HUES64 (cell line): ENCODE measurements around the gene GALNS.

Experiments
- H3K27ac ChIP-seq: 2 replicates; pipeline ENCODE4 v1.7.0; 2013; ENCODE audit warnings: low read depth, low read length, inconsistent platforms
- H3K27me3 ChIP-seq: 2 replicates; pipeline ENCODE4 v1.6.1; 2013; ENCODE audit warnings: mild to moderate bottlenecking, low read length; ENCODE audit not compliant: insufficient read depth
- H3K36me3 ChIP-seq: 2 replicates; pipeline ENCODE4 v1.6.1; 2013; ENCODE audit warnings: mild to moderate bottlenecking, low read length; ENCODE audit not compliant: insufficient read depth
- H3K4me1 ChIP-seq: 2 replicates; pipeline ENCODE4 v1.6.1; 2013; ENCODE audit warnings: mild to moderate bottlenecking, low read length, moderate library complexity; ENCODE audit not compliant: insufficient read depth
- H3K4me3 ChIP-seq: 2 replicates; pipeline ENCODE4 v1.5.1; 2013; ENCODE audit warnings: mild to moderate bottlenecking, low read length, moderate library complexity
- H3K9ac ChIP-seq: 2 replicates; pipeline ENCODE4 v1.6.1; 2013; ENCODE audit warnings: mild to moderate bottlenecking, low read depth, low read length
- H3K9me3 ChIP-seq: 2 replicates; pipeline ENCODE4 v1.6.1; 2013; ENCODE audit warnings: low read depth, low read length; ENCODE audit not compliant: insufficient read depth
- WGBS: fragments of 150-250, 120-280 bp; methylation state at CpG from one replicate; pipeline ENCODE4 v1.1.7; 2013; ENCODE audit warnings: missing lambda C conversion rate; 5-methylcytosine and 5-hydroxymethylcytosine counted together

Gene GALNS

GRCh38 chr16:88782454-88783390 is 74.0 kb downstream of the GALNS start:
- 79% methylated on average over 16 of the region's 16 CpGs for WGBS
- no peak overlapping the region for H3K4me3 ChIP-seq
- H3K9me3 ChIP-seq, result no peaks in the 10 kb centered on the region
- peaks cover 18% of the 10 kb centered on the region; the same call in 1 of the 2 replicates for H3K4me1 ChIP-seq
- no peak overlapping the region for H3K27ac ChIP-seq
- no peaks in the 10 kb centered on the region for H3K36me3 ChIP-seq
- H3K9ac ChIP-seq, result no peak overlapping the region
- peaks cover 7% of the 10 kb centered on the region for H3K27me3 ChIP-seq

- H3K9ac ChIP-seq, result no peak overlapping the region
- H3K9me3 ChIP-seq, result no peaks in the 10 kb centered on the region
- H3K4me1 ChIP-seq, result peaks cover 22% of the 10 kb centered on the region; the same call in 1 of the 2 replicates
- 87% methylated on average over 28 of the region's 28 CpGs for WGBS
- H3K27ac ChIP-seq, result no peak overlapping the region
- H3K4me3 ChIP-seq, result no peak overlapping the region
- no peaks in the 10 kb centered on the region for H3K36me3 ChIP-seq
- peaks cover 7% of the 10 kb centered on the region for H3K27me3 ChIP-seq
These were observed 75.3 kb downstream of the GALNS start for GRCh38 chr16:88781140-88782077.

- H3K27me3 ChIP-seq, result peaks cover 2% of the 10 kb centered on the region
- H3K36me3 ChIP-seq, result no peaks in the 10 kb centered on the region
- no peak overlapping the region for H3K27ac ChIP-seq
- H3K4me3 ChIP-seq, result no peak overlapping the region
- H3K4me1 ChIP-seq, result peaks cover 22% of the 10 kb centered on the region; the same call in 1 of the 2 replicates
- no peak overlapping the region for H3K9ac ChIP-seq
- WGBS, result 84% methylated on average over 11 of the region's 13 CpGs
- no peaks in the 10 kb centered on the region for H3K9me3 ChIP-seq
These were observed 76.3 kb downstream of the GALNS start for GRCh38 chr16:88780142-88781062.

- H3K9ac ChIP-seq, result no peak overlapping the region
- H3K4me1 ChIP-seq, result peaks cover 22% of the 10 kb centered on the region; the same call in 1 of the 2 replicates
- H3K27ac ChIP-seq, result no peak overlapping the region
- H3K27me3 ChIP-seq, result no peaks in the 10 kb centered on the region
- no peaks in the 10 kb centered on the region for H3K36me3 ChIP-seq
- H3K9me3 ChIP-seq, result no peaks in the 10 kb centered on the region
- no peak overlapping the region for H3K4me3 ChIP-seq
- 85% methylated on average over 34 of the region's 34 CpGs for WGBS
These were observed 77.2 kb downstream of the GALNS start for GRCh38 chr16:88779406-88780141.

GRCh38 chr16:88778541-88779065 is 78.1 kb downstream of the GALNS start:
- H3K4me1 ChIP-seq, result peaks cover 17% of the 10 kb centered on the region; the same call in 1 of the 2 replicates
- H3K36me3 ChIP-seq, result no peaks in the 10 kb centered on the region
- no peak overlapping the region for H3K27ac ChIP-seq
- 90% methylated on average over 30 of the region's 30 CpGs for WGBS
- H3K9ac ChIP-seq, result no peak overlapping the region
- no peaks in the 10 kb centered on the region for H3K9me3 ChIP-seq
- no peaks in the 10 kb centered on the region for H3K27me3 ChIP-seq
- no peak overlapping the region for H3K4me3 ChIP-seq

- no peaks in the 10 kb centered on the region for H3K36me3 ChIP-seq
- no peak overlapping the region for H3K9ac ChIP-seq
- H3K4me3 ChIP-seq, result no peak overlapping the region
- peaks cover 13% of the 10 kb centered on the region; the same call in 1 of the 2 replicates for H3K4me1 ChIP-seq
- 64% methylated on average over 7 of the region's 7 CpGs for WGBS
- H3K27ac ChIP-seq, result no peak overlapping the region
- H3K27me3 ChIP-seq, result no peaks in the 10 kb centered on the region
- no peaks in the 10 kb centered on the region for H3K9me3 ChIP-seq
These were observed 78.5 kb downstream of the GALNS start for GRCh38 chr16:88778271-88778525.

- WGBS, result 68% methylated on average over 34 of the region's 34 CpGs
- Histone ChIP-seq H3K27me3 (no peaks in the 10 kb centered on the region), H3K27ac (0 out of 2 replicates have a peak overlapping the region, but pooled peaks have one; percentile 30), H3K4me1 (peaks cover 11% of the 10 kb centered on the region; the same call in 1 of the 2 replicates), H3K9me3 (no peaks in the 10 kb centered on the region), H3K9ac (peak overlapping the region; percentile 24; the same call in 1 of the 2 replicates), H3K4me3 (no peak overlapping the region), H3K36me3 (no peaks in the 10 kb centered on the region)
These were observed 79.1 kb downstream of the GALNS start for GRCh38 chr16:88777471-88778270.

GRCh38 chr16:88775825-88776224 is 80.9 kb downstream of the GALNS start:
- 93% methylated on average over 18 of the region's 18 CpGs for WGBS
- Histone ChIP-seq H3K36me3 (no peaks in the 10 kb centered on the region), H3K27me3 (peaks cover 3% of the 10 kb centered on the region; the same call in 1 of the 2 replicates), H3K4me3 (no peak overlapping the region), H3K4me1 (peaks cover 14% of the 10 kb centered on the region), H3K27ac (no peak overlapping the region), H3K9me3 (no peaks in the 10 kb centered on the region), H3K9ac (no peak overlapping the region)

- H3K4me3 ChIP-seq, result no peak overlapping the region
- H3K27ac ChIP-seq, result no peak overlapping the region
- H3K27me3 ChIP-seq, result peaks cover 8% of the 10 kb centered on the region; the same call in 1 of the 2 replicates
- H3K4me1 ChIP-seq, result peaks cover 25% of the 10 kb centered on the region
- 94% methylated on average over 32 of the region's 32 CpGs for WGBS
- no peak overlapping the region for H3K9ac ChIP-seq
- no peaks in the 10 kb centered on the region for H3K36me3 ChIP-seq
- no peaks in the 10 kb centered on the region for H3K9me3 ChIP-seq
These were observed 82.0 kb downstream of the GALNS start for GRCh38 chr16:88774544-88775393.
